ENCODE results near the gene SLC25A21. TPM values are rescaled to one million over a fixed set of nuclear protein-coding genes. Genes with fewer than 3 reads are reported as not detected.

Gene SLC25A21
- total RNA-seq, 1 experiment from 2014 or later = 7.1 TPM

DNA sequence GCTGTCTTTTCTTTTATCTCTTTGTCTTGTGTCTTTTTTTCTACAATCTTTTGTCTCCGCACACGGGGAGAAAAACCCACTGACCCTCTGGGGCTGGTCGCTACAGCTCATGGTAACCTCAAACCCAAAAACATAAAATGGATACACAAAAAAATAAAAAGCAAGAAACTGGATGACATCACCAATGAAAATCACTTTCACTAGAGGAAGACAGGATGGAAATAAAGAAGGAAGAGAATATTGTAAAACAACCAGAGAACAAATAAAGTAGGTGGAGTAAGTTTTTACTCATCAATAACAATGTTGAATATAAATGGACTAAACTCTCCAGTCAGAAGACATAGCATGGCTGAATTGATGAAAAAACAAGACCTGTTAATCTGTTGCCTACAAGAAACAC is 42.9 kb upstream of the SLC25A21 start:
- H3K4me3 Mint-ChIP-seq = no peak overlapping the region
- Histone ChIP-seq H3K23ac (ENCODE audit: insufficient read length, low read depth, low read length) (no peak overlapping the region), H4K5ac (ENCODE audit: insufficient read length, low read depth, low read length) (no peak overlapping the region), H3K9ac (ENCODE audit: extremely low read depth, insufficient read length, low read length) (no peak overlapping the region), H3K9me3 (ENCODE audit: control insufficient read depth, low read depth, low read length) (no peaks in the 10 kb centered on the region), H4K8ac (replicated peaks; ENCODE audit: insufficient read length, low read depth, low read length) (no peak overlapping the region), H3K4me2 (ENCODE audit: insufficient read depth, insufficient read length, low read length) (no peak overlapping the region), H3K4ac (ENCODE audit: low read depth, low read length) (no peak overlapping the region), H3K18ac (ENCODE audit: insufficient read length, low read depth, low read length) (no peak overlapping the region), H3T11ph (ENCODE audit: low read length) (no peak overlapping the region), H2BK120ac (ENCODE audit: low read depth, low read length, poor library complexity, severe bottlenecking) (no peak overlapping the region), H3K27me3 (ENCODE audit: insufficient read depth, low read length) (no peaks in the 10 kb centered on the region), H2BK12ac (ENCODE audit: insufficient read length, low read depth, low read length) (no peak overlapping the region), H2AK5ac (ENCODE audit: insufficient read length, low read length) (no peak overlapping the region), H2AFZ (ENCODE audit: low read length) (no peak overlapping the region), H2BK20ac (ENCODE audit: low read depth, low read length, poor library complexity, severe bottlenecking) (no peak overlapping the region), H3K23me2 (ENCODE audit: insufficient read length, low read depth, low read length, poor library complexity, severe bottlenecking) (no peaks in the 10 kb centered on the region), H2BK5ac (ENCODE audit: insufficient read length, low read length) (no peak overlapping the region), H3K79me1 (ENCODE audit: insufficient read depth, low read depth, low read length, poor library complexity, severe bottlenecking) (peaks cover 3% of the 10 kb centered on the region), H3K56ac (ENCODE audit: insufficient read length, low read depth, low read length) (no peak overlapping the region), H4K20me1 (ENCODE audit: control insufficient read depth, insufficient read depth, insufficient read length) (no peaks in the 10 kb centered on the region), H3K79me2 (ENCODE audit: insufficient read depth, low read length) (no peaks in the 10 kb centered on the region), H3K14ac (ENCODE audit: insufficient read depth, low read length) (no peak overlapping the region), H3K27ac (ENCODE audit: insufficient read length, low read depth, low read length) (no peak overlapping the region), H4K91ac (ENCODE audit: insufficient read length, low read depth, low read length) (no peak overlapping the region), H2BK15ac (ENCODE audit: low read depth, low read length) (no peak overlapping the region), H3K4me1 (ENCODE audit: insufficient read depth, low read length) (no peaks in the 10 kb centered on the region)
- TF ChIP-seq, protein P1, sequence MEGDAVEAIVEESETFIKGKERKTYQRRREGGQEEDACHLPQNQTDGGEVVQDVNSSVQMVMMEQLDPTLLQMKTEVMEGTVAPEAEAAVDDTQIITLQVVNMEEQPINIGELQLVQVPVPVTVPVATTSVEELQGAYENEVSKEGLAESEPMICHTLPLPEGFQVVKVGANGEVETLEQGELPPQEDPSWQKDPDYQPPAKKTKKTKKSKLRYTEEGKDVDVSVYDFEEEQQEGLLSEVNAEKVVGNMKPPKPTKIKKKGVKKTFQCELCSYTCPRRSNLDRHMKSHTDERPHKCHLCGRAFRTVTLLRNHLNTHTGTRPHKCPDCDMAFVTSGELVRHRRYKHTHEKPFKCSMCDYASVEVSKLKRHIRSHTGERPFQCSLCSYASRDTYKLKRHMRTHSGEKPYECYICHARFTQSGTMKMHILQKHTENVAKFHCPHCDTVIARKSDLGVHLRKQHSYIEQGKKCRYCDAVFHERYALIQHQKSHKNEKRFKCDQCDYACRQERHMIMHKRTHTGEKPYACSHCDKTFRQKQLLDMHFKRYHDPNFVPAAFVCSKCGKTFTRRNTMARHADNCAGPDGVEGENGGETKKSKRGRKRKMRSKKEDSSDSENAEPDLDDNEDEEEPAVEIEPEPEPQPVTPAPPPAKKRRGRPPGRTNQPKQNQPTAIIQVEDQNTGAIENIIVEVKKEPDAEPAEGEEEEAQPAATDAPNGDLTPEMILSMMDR (conservative IDR thresholded peaks at IDR 0.05) = no peak
- DNase-seq = no peak
- 0 out of 4 replicates have a peak, but pooled peaks cover 0 to 2% of the 10 kb centered on the region in 2 experiments for H3K4me1 Mint-ChIP-seq
- H3K27me3 Mint-ChIP-seq (ENCODE audit: low read depth) = no peaks in the 10 kb centered on the region
- no peak overlapping the region for H3K27ac Mint-ChIP-seq
- H3K36me3 Mint-ChIP-seq (ENCODE audit: insufficient read depth in 1 of 3, low read depth in 3 of 3) = peaks cover 5 to 27% (median 13%) of the 10 kb centered on the region in 3 experiments
- WGBS (ENCODE audit: extremely low coverage, insufficient read length, low lambda C conversion rate) = no CpG with 5 or more reads among the region's 3 CpGs
- peaks cover 2 to 12% of the 10 kb centered on the region in 2 experiments; a peak in 3 of 5 replicates for H3K9me3 Mint-ChIP-seq

Data from H9 (cell line).